RWPE2 (cell line): Measurements from ENCODE around the gene GRM3.

Experiments used
- ATAC-seq: fragments of 200-7000 bp; cut with Tn5 transposase; 3 replicates; pipeline ENCODE4 v1.9.1; 2021; ENCODE audit warnings: low read depth
- DNase-seq: peaks from one replicate; pipeline ENCODE4 v3.0.0-alpha.2; 2020; ENCODE audit warnings: low spot score
- H3K27ac ChIP-seq: fragments of 450-650 bp; 2 replicates; pipeline ENCODE4 v1.5.1; 2017; ENCODE audit warnings: mild to moderate bottlenecking; ENCODE audit not compliant: poor library complexity, severe bottlenecking
- H3K27me3 ChIP-seq: fragments of 250-450 bp; sonication (Bioruptor Pico); 2 replicates; pipeline ENCODE4 v1.5.1; 2021; ENCODE audit warnings: mild to moderate bottlenecking, moderate library complexity; ENCODE audit not compliant: insufficient read depth, poor library complexity, severe bottlenecking
- H3K36me3 ChIP-seq: fragments of 250-450 bp; sonication (Bioruptor Pico); 2 replicates; pipeline ENCODE4 v1.5.1; 2020; ENCODE audit warnings: low read depth, mild to moderate bottlenecking, moderate library complexity
- H3K4me1 ChIP-seq: fragments of 250-450 bp; sonication (Bioruptor Pico); 2 replicates; pipeline ENCODE4 v1.5.1; 2021; ENCODE audit warnings: mild to moderate bottlenecking, moderate library complexity; ENCODE audit not compliant: insufficient read depth, poor library complexity, severe bottlenecking
- H3K4me3 ChIP-seq: fragments of 250-450 bp; sonication (Bioruptor Pico); 2 replicates; pipeline ENCODE4 v1.5.1; 2021; ENCODE audit warnings: mild to moderate bottlenecking, moderate library complexity; ENCODE audit not compliant: severe bottlenecking
- H3K9me3 ChIP-seq: fragments of 250-450 bp; sonication (Bioruptor Pico); 2 replicates; pipeline ENCODE4 v1.5.1; 2021; ENCODE audit warnings: mild to moderate bottlenecking, moderate library complexity; ENCODE audit not compliant: severe bottlenecking
- TF ChIP-seq, protein P1 (sequence below): fragments of 450-650 bp; IDR thresholded peaks from one replicate; pipeline ENCODE4 v1.5.1; 2017; ENCODE audit warnings: mild to moderate bottlenecking, moderate library complexity; ENCODE audit not compliant: poor library complexity, severe bottlenecking

GRM3 gene

DNA sequence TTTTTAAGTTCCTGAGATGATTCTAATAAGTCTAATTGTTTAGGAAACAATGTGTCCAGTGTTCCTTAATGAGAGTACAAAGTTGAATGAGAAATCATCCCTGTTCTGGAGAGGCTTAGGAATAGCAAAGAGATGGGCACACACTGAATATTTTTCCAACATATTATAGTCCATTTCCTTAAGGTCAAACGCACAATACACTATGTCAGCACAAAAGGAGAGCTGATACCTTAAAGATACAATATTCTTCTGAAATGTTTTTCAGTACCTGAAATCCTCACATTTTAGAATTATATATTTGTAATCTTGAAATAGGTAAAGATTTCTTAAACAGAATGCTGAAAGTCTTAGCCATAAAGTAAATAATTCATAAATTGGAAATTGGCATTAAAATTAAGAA lies 183.2 kb downstream of the GRM3 start:
- peaks cover 3% of the 10 kb centered on the region for H3K27me3 ChIP-seq
- DNase-seq: no peak

DNA sequence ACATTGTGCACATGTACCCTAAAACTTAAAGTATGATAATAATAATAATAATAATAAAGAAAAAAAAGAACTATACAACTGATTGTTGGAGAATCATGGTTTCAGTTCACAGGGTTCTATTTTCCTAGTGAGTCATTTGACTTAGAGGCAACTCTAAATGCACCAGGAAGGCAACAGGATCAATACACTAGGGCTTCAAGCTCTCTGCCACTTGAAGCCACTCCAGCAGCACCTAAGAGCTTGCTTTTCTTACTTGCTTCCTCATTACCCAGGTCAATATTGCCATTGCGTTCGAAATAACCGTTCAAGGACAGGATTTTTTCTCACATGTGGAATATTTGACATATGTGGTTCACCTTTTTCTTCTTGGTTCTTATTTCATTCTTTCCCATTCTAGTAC lies 189.7 kb downstream of the GRM3 start:
- no peaks in the 10 kb centered on the region for H3K9me3 ChIP-seq
- H3K4me1 ChIP-seq: no peaks in the 10 kb centered on the region
- H3K4me3 ChIP-seq: no peak overlapping the region
- no peaks in the 10 kb centered on the region for H3K36me3 ChIP-seq
- no peak for ATAC-seq
- no peak for DNase-seq
- no peak overlapping the region for H3K27ac ChIP-seq
- TF ChIP-seq, protein P1, sequence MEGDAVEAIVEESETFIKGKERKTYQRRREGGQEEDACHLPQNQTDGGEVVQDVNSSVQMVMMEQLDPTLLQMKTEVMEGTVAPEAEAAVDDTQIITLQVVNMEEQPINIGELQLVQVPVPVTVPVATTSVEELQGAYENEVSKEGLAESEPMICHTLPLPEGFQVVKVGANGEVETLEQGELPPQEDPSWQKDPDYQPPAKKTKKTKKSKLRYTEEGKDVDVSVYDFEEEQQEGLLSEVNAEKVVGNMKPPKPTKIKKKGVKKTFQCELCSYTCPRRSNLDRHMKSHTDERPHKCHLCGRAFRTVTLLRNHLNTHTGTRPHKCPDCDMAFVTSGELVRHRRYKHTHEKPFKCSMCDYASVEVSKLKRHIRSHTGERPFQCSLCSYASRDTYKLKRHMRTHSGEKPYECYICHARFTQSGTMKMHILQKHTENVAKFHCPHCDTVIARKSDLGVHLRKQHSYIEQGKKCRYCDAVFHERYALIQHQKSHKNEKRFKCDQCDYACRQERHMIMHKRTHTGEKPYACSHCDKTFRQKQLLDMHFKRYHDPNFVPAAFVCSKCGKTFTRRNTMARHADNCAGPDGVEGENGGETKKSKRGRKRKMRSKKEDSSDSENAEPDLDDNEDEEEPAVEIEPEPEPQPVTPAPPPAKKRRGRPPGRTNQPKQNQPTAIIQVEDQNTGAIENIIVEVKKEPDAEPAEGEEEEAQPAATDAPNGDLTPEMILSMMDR: no peak
- no peaks in the 10 kb centered on the region for H3K27me3 ChIP-seq

More for the DNA sequence above, 183.2 kb downstream of the GRM3 start:
- Histone ChIP-seq H3K36me3 (no peaks in the 10 kb centered on the region), H3K27ac (no peak overlapping the region), H3K4me1 (no peaks in the 10 kb centered on the region), H3K9me3 (no peaks in the 10 kb centered on the region), H3K4me3 (no peak overlapping the region)
- TF ChIP-seq, protein P1: no peak
- ATAC-seq: no peak

DNA sequence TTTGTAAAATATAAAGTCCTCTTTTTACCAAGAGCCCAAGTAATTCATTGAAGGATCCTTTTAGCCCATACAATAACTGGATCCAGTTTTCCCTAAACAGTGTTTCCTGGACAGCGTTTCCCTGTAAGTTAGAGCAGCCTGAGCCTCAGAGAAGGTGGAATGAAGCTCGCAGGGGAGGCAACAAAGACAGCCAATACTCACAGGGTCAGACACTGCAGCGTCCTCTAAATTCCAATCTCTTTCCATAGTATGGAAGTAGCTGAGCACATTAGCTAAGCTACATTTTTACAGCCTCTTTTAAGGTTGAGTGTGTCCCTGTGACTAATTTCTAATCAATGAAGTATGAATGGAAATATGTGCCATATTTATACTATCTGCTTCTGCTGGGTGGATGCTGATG lies 193.5 kb downstream of the GRM3 start:
- no peak for ATAC-seq
- no peaks in the 10 kb centered on the region for H3K9me3 ChIP-seq
- no peak overlapping the region for H3K4me3 ChIP-seq
- TF ChIP-seq, protein P1: no peak
- H3K27me3 ChIP-seq: no peaks in the 10 kb centered on the region
- no peak overlapping the region for H3K27ac ChIP-seq
- DNase-seq: no peak
- no peaks in the 10 kb centered on the region for H3K4me1 ChIP-seq
- H3K36me3 ChIP-seq: no peaks in the 10 kb centered on the region

DNA sequence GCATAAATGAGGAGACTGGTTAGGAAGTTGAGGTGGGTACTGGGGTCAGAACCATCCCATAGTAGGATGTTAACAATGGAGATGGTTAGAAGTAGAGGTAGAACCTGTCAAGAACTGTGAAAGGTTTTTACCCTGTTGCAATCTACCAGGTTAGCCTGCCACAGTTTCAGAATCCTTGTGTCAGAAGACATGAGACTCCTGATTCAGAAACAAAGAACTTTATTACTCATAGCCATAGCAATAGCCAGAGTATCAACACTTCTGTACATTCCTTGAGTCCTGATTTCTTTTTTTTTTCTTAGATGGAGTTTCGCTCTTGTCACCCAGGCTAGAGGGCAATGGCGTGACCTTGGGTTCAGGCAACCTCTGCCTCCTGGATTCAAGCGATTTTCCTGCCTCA lies 200.9 kb downstream of the GRM3 start:
- H3K27ac ChIP-seq: no peak overlapping the region
- DNase-seq (no peak), ATAC-seq (no peak)
- TF ChIP-seq, protein P1: no peak
- no peaks in the 10 kb centered on the region for H3K36me3 ChIP-seq
- H3K4me1 ChIP-seq: no peaks in the 10 kb centered on the region
- H3K27me3 ChIP-seq: peaks cover 2% of the 10 kb centered on the region
- H3K9me3 ChIP-seq: no peaks in the 10 kb centered on the region
- no peak overlapping the region for H3K4me3 ChIP-seq

DNA sequence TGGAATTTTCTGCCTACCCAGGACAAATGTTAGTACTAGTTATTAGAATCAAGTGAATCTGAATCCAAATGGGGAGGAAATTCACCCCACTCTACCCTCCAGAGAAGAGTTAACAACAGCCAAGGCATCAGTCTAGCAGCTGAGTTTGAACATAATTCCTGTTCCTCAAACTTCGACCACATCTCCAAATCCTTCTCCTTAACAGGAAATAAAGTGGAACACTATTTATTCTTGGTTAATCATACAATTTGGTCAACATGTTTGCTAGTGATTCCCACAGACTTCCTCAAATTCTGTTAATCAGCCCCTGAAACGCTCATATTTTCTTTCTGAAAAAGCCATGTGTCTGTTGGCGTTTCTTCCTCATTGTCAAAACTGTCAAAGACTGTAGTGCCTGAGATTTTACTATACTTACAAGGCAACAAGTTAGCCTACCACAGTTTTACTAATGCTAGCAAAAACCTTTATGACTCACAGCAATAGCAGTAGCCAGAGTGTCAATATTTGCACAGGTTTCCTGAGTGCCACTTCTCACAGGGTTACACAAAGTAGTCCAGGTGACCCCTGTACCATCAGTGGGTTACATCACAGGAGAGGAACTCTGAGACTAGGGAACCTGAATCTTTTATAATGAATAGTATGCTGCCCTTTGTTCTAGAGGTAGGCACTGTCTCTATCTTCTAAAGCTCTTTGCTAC lies 202.9 kb downstream of the GRM3 start:
- H3K27ac ChIP-seq: no peak overlapping the region
- no peaks in the 10 kb centered on the region for H3K4me1 ChIP-seq
- DNase-seq: no peak

More for the DNA sequence above, 202.9 kb downstream of the GRM3 start:
- TF ChIP-seq, protein P1: no peak
- no peaks in the 10 kb centered on the region for H3K36me3 ChIP-seq
- H3K9me3 ChIP-seq: no peaks in the 10 kb centered on the region
- H3K4me3 ChIP-seq: no peak overlapping the region
- ATAC-seq: peak; percentile 41; the same call in 1 of the 3 replicates
- H3K27me3 ChIP-seq: peaks cover 2% of the 10 kb centered on the region
